Prostate gland (tissue), 2 donors: ENCODE measurements around the gene CLEC12A.

Experiments
- CTCF ChIP-seq, 4 experiments: fragments of 200-600 bp in 2 of 4; fragments of 450-650 bp in 2 of 4; sonication (generic) in 2 of 4; IDR thresholded peaks; 1 replicate in 3 of 4; 2 replicates in 1 of 4; pipeline ENCODE4 v1.5.1; 2016 to 2019; ENCODE audit warnings: antibody characterized with exemption in 4 of 4, mild to moderate bottlenecking in 2 of 4, moderate library complexity in 2 of 4
- POLR2A ChIP-seq: fragments of 450-650 bp; IDR thresholded peaks from one replicate; pipeline ENCODE4 v1.6.1; 2016; ENCODE audit warnings: antibody characterized with exemption, mild to moderate bottlenecking
- POLR2AphosphoS5 ChIP-seq: sonication (generic); formaldehyde crosslinking; IDR thresholded peaks from one replicate; pipeline ENCODE4 v1.6.1; 2017; ENCODE audit warnings: antibody characterized with exemption

- TF ChIP-seq CTCF (IDR thresholded peaks at IDR 0.05), result no peak
- TF ChIP-seq POLR2A, result no peak
- TF ChIP-seq POLR2AphosphoS5, result no peak
These were observed 60.1 kb downstream of the CLEC12A start for GRCh38 chr12:10031321-10031720.
